ENCODE measurements around the gene ABCG1.

Gene ABCG1

GRCh38 chr21:42341776-42342542 is 123.0 kb downstream of the ABCG1 start:
- DNase-seq (ENCODE audit: extremely low read depth in 1 of 2, low read depth in 1 of 2), result no peak

- DNase-seq (ENCODE audit: extremely low read depth in 1 of 2, low read depth in 1 of 2), result no peak
These were observed 124.2 kb downstream of the ABCG1 start for GRCh38 chr21:42343101-42343500.

GRCh38 chr21:42343556-42343955 is 124.6 kb downstream of the ABCG1 start:
- no peak for DNase-seq (ENCODE audit: extremely low read depth in 1 of 2, low read depth in 1 of 2)

- no peak for DNase-seq (ENCODE audit: extremely low read depth in 1 of 2, low read depth in 1 of 2)
These were observed 125.1 kb downstream of the ABCG1 start for GRCh38 chr21:42343963-42344510.

- DNase-seq (ENCODE audit: extremely low read depth in 1 of 2, low read depth in 1 of 2), result no peak
These were observed 125.7 kb downstream of the ABCG1 start for GRCh38 chr21:42344631-42345030.

GRCh38 chr21:42346441-42346840 is 127.5 kb downstream of the ABCG1 start:
- DNase-seq (ENCODE audit: extremely low read depth in 1 of 2, low read depth in 1 of 2), result no peak

Measured in activated CD8-positive, alpha-beta memory T cell treated with anti-CD3 and anti-CD28 coated beads for 1 hour (primary cell).